ENCODE measurements around the gene FOLR1.

FOLR1 gene

DNA sequence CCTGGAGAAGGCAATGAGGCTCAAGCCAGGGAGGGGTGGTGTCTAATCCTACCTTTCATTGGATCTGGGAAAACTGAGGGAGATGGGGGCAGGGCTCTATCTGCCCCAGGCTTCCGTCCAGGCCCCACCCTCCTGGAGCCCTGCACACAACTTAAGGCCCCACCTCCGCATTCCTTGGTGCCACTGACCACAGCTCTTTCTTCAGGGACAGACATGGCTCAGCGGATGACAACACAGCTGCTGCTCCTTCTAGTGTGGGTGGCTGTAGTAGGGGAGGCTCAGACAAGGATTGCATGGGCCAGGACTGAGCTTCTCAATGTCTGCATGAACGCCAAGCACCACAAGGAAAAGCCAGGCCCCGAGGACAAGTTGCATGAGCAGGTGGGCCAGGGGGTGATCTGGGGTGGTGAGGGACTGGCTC, at the start of gene FOLR1:
TSS of gene FOLR1 (plus strand) at position 180 of the 421 bp plus-strand sequence. CDS start at position 214, 34 bp downstream.
- TF ChIP-seq GATA2 (IDR thresholded peaks at IDR 0.05; ENCODE audit: low read depth, low read length) (no peak), GATA3 (IDR thresholded peaks at IDR 0.05; ENCODE audit: low read depth, low read length) (no peak)

GRCh38 chr11:72144807-72145565, 47.0 kb upstream of the FOLR1 start:
- TF ChIP-seq GATA3 (IDR thresholded peaks at IDR 0.05; ENCODE audit: low read depth, low read length): no peak
- no peak for TF ChIP-seq GATA2 (IDR thresholded peaks at IDR 0.05; ENCODE audit: low read depth, low read length)

GRCh38 chr11:72146625-72147024, 45.3 kb upstream of the FOLR1 start:
- TF ChIP-seq GATA3 (IDR thresholded peaks at IDR 0.05; ENCODE audit: low read depth, low read length) (no peak), GATA2 (IDR thresholded peaks at IDR 0.05; ENCODE audit: low read depth, low read length) (no peak)

GRCh38 chr11:72150882-72151281, 41.1 kb upstream of the FOLR1 start:
- TF ChIP-seq GATA2 (IDR thresholded peaks at IDR 0.05; ENCODE audit: low read depth, low read length): no peak

DNA sequence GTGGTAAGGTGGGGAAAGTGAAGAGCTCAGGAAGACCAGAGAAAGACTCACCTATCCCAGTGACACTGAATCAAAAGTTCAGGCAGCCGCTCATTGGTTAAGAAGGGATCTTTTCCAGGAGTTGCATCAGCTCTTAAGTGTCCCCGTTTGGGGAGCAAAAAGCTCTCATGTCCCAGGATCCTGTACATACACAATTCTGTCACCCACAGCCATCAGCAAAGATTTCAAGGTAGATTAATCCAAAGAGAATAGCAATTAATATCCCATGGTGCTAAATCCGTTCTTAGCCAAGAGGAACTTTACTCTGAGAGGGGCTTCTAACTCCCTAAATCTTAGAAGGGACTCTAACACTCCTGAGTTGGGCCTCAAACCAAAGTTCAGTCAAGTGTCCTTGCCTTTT, 37.1 kb upstream of the FOLR1 start:
- TF ChIP-seq GATA3 (IDR thresholded peaks at IDR 0.05; ENCODE audit: low read depth, low read length) (no peak), GATA2 (IDR thresholded peaks at IDR 0.05; ENCODE audit: low read depth, low read length) (no peak)

DNA sequence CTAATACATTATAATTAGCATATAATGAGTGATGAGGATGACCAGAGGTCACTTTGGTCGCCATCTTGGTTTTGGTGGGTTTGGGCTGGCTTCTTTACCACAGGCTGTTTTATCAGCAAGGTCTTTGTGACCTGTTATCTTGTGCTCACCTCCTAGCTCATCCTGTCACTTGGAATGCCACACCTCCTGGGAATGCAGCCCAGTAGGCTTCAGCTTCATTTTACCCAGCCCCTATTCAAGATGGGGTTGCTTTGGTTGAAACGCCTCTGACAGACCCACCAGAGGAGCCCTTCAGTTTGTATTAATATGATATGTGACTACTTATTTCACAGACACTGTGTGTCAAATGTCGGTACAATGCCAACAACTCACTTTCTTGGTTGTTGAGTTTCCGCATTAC, 36.2 kb upstream of the FOLR1 start:
- TF ChIP-seq GATA3 (IDR thresholded peaks at IDR 0.05; ENCODE audit: low read depth, low read length) (no peak), GATA2 (IDR thresholded peaks at IDR 0.05; ENCODE audit: low read depth, low read length) (no peak)

- no peak for TF ChIP-seq GATA2 (IDR thresholded peaks at IDR 0.05; ENCODE audit: low read depth, low read length)
- no peak for TF ChIP-seq GATA3 (IDR thresholded peaks at IDR 0.05; ENCODE audit: low read depth, low read length)
Observed at GRCh38 chr11:72157131-72157530, 34.8 kb upstream of the FOLR1 start.

DNA sequence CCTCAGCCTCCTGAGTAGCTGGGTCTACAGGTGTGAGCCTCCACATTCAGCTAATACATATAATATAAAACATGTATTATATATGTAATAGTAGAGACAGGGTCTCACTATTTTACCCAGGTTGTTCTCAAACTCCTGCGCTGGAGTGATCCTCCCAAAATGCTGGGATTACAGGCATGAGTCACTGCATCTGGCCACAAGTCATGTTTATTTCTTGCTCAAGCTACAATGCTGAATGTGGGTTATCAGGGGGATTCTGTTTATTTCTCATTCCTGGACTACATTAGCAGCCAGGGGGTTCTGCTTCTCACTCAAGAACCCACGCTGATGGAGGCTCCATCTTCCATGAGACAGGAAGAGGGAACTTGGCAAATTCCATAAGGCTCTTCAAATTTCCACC, 31.6 kb upstream of the FOLR1 start:
- TF ChIP-seq GATA2 (IDR thresholded peaks at IDR 0.05; ENCODE audit: low read depth, low read length) (no peak), GATA3 (IDR thresholded peaks at IDR 0.05; ENCODE audit: low read depth, low read length) (no peak)

GRCh38 chr11:72162891-72163492, 28.9 kb upstream of the FOLR1 start:
- no peak for TF ChIP-seq GATA2 (IDR thresholded peaks at IDR 0.05; ENCODE audit: low read depth, low read length)
- no peak for TF ChIP-seq GATA3 (IDR thresholded peaks at IDR 0.05; ENCODE audit: low read depth, low read length)

- TF ChIP-seq GATA2 (IDR thresholded peaks at IDR 0.05; ENCODE audit: low read depth, low read length): no peak
- TF ChIP-seq GATA3 (IDR thresholded peaks at IDR 0.05; ENCODE audit: low read depth, low read length): no peak
Observed at GRCh38 chr11:72173291-72173690, 18.6 kb upstream of the FOLR1 start.

GRCh38 chr11:72174302-72175070, 17.5 kb upstream of the FOLR1 start:
- TF ChIP-seq GATA2 (IDR thresholded peaks at IDR 0.05; ENCODE audit: low read depth, low read length): no peak
- TF ChIP-seq GATA3 (IDR thresholded peaks at IDR 0.05; ENCODE audit: low read depth, low read length): no peak

DNA sequence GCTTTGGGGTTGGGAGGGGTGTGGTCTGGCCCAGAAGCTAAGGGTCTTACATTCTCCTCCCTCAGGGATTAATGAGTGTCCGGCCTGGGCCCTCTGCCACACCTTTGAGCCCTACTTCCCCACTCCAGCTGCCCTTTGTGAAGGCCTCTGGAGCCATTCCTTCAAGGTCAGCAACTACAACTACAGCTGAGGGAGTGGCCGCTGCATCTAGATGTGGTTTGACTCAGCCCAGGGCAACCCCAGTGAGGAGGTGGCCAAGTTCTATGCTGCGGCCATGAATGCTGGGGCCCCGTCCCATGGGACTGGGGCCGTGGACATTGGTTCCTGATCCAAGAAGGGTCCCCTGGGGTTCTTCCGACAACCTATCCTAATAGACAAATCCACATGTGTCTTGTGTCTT, 14.3 kb upstream of the FOLR1 start:
- TF ChIP-seq GATA3 (IDR thresholded peaks at IDR 0.05; ENCODE audit: low read depth, low read length) (no peak), GATA2 (IDR thresholded peaks at IDR 0.05; ENCODE audit: low read depth, low read length) (no peak)

GRCh38 chr11:72179049-72179803, 12.7 kb upstream of the FOLR1 start:
- TF ChIP-seq GATA3 (IDR thresholded peaks at IDR 0.05; ENCODE audit: low read depth, low read length) (no peak), GATA2 (IDR thresholded peaks at IDR 0.05; ENCODE audit: low read depth, low read length) (no peak)

DNA sequence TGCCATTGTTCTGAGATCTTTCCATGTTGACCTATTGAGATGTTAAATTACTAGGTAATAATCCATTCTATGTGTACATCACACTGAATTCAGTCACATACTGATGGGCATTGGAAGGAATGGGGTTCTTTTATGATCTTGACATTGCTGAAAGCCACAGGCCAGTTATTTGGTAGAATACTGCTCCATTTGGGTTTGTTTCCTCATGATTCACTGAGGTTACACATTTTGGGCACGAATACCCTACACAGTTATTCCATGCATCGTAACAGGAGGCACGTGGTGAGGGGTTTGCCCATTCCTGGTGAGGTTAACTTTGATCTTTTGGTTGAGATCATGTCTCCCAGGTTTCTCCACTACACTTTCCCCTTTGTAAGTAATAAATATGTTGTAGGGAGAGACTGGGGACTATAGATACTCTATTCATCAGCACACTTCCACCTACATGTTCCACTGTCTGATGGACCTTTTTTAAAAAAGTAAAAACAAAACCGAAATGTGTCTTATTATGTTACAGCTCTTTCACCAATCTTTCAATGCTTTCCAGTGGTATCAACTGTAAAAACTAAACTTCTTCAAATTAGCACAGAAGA, 12.0 kb upstream of the FOLR1 start:
- TF ChIP-seq GATA3 (IDR thresholded peaks at IDR 0.05; ENCODE audit: low read depth, low read length) (no peak), GATA2 (IDR thresholded peaks at IDR 0.05; ENCODE audit: low read depth, low read length) (no peak)
